Neural crest cell (in vitro differentiated cells): ENCODE results near the gene ADARB1. TPM values are rescaled to one million over a fixed set of nuclear protein-coding genes. Genes with fewer than 3 reads are reported as not detected.
A peak's percentile ranks its signal among the peaks of the same experiment; 100 is the strongest.

Source experiments
- DNase-seq: peaks from one replicate; pipeline ENCODE4 v3.0.0; 2021; ENCODE audit warnings: low read depth, mixed read lengths, low spot score
- H3K27ac Mint-ChIP-seq: one replicate; pipeline ENCODE4 v1.8.0; 2021; ENCODE audit warnings: mild to moderate bottlenecking, mixed read lengths; ENCODE audit not compliant: unreplicated experiment
- H3K27me3 Mint-ChIP-seq: 2 replicates; pipeline ENCODE4 v1.8.0; 2021; ENCODE audit warnings: low read depth, mild to moderate bottlenecking, mixed read lengths
- H3K36me3 Mint-ChIP-seq: 2 replicates; pipeline ENCODE4 v1.8.0; 2021; ENCODE audit warnings: low read depth, mild to moderate bottlenecking, mixed read lengths
- H3K4me1 Mint-ChIP-seq: 2 replicates; pipeline ENCODE4 v1.8.0; 2021; ENCODE audit warnings: mixed read lengths
- H3K4me3 Mint-ChIP-seq: one replicate; pipeline ENCODE4 v1.8.0; 2021; ENCODE audit warnings: mild to moderate bottlenecking, mixed read lengths
- H3K9me3 Mint-ChIP-seq: 2 replicates; pipeline ENCODE4 v1.8.0; 2021; ENCODE audit warnings: mixed read lengths
- CTCF ChIP-seq: fragments of 200-600 bp; sonication (generic); conservative IDR thresholded peaks from 2 replicates; pipeline ENCODE4 v1.5.0; 2021; ENCODE audit warnings: antibody characterized with exemption, mild to moderate bottlenecking
- total RNA-seq: library from RNA; stranded (reverse); gene quantifications from 2 replicates; pipeline ENCODE4 v1.2.1, GENCODE V29; 2021

The ADARB1 gene
- total RNA-seq, 1 donor from 2014 or later = 21.0 TPM

DNA sequence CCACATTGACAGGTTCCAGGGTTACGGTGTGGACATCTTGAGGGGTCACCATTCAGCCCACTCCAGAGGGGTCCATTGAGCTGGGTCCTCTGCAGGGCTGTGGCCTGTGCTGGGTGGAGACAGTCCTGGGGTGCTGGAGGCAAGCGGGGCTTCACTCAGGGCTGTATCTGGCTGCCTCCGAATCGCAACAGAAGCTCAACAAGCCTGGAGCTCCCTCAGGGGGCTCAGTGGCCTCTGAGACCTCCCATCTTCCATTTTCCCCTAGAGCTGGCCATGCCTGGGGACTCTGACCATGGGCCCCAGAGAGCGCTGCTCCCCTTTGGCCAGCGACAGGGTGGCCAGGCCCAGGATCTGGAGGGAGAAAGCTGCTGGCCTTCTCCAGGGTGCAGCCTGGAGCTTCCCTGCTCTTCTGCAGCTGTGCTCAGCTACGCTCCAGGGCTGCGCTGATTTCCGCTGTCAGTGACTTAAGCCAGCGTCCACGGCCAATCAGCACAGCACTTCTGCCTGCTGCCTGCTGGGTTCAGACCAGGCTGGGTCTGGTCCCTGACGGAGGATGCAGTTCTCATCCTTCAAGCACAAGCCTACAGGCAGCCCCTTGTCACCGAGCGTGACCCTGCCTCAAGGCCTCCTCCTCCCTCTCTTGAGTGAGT is 45.0 kb upstream of the ADARB1 start:
- H3K36me3 Mint-ChIP-seq = peaks cover 5% of the 10 kb centered on the region
- peaks cover 4% of the 10 kb centered on the region for H3K9me3 Mint-ChIP-seq
- no peak for TF ChIP-seq CTCF
- peaks cover 66% of the 10 kb centered on the region for H3K27me3 Mint-ChIP-seq
- peak; percentile 50 for DNase-seq
- peak overlapping the region; percentile 29 for H3K27ac Mint-ChIP-seq
- H3K4me3 Mint-ChIP-seq = no peak overlapping the region
- H3K4me1 Mint-ChIP-seq = peaks cover 31% of the 10 kb centered on the region

- DNase-seq = no peak
- Mint-ChIP-seq H3K27ac (no peak overlapping the region), H3K4me1 (peaks cover 31% of the 10 kb centered on the region), H3K9me3 (peaks cover under 1% of the 10 kb centered on the region), H3K27me3 (peaks cover 60% of the 10 kb centered on the region), H3K4me3 (no peak overlapping the region), H3K36me3 (peaks cover 1% of the 10 kb centered on the region)
- TF ChIP-seq CTCF = no peak
Observed at GRCh38 chr21:45029948-45030681, 44.3 kb upstream of the ADARB1 start.

- Mint-ChIP-seq H3K36me3 (peaks cover 4% of the 10 kb centered on the region), H3K4me1 (peaks cover 31% of the 10 kb centered on the region), H3K27ac (peak overlapping the region; percentile 54), H3K4me3 (no peak overlapping the region), H3K9me3 (peaks cover 2% of the 10 kb centered on the region), H3K27me3 (peaks cover 57% of the 10 kb centered on the region)
- no peak for DNase-seq
- no peak for TF ChIP-seq CTCF
Observed at GRCh38 chr21:45030682-45031570, 43.5 kb upstream of the ADARB1 start.

GRCh38 chr21:45031571-45032191 is 42.7 kb upstream of the ADARB1 start:
- TF ChIP-seq CTCF = no peak
- H3K27ac Mint-ChIP-seq = no peak overlapping the region
- peaks cover 50% of the 10 kb centered on the region for H3K27me3 Mint-ChIP-seq
- peaks cover 3% of the 10 kb centered on the region for H3K9me3 Mint-ChIP-seq
- no peak for DNase-seq
- peaks cover 28% of the 10 kb centered on the region for H3K4me1 Mint-ChIP-seq
- no peak overlapping the region for H3K4me3 Mint-ChIP-seq
- H3K36me3 Mint-ChIP-seq = peaks cover 4% of the 10 kb centered on the region

DNA sequence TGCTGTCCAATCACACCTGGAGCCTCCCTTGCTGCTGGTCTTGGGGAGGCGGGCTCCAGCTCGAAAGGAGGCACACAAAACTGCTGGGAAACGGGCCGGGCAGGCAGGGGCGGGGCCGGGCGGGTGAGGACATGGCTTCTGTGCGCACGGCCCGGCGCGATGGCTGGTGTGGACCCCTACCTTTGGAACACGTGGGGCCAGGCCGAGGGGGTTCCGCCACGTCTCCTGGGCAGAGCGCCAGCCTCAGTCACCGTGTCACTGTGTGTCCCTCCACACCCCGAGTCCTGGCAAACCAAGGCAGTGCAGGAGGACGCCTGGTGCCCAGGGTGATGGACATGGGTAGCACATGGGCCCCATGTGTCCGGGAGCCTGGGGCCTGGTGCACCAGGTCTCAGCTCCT is 42.0 kb upstream of the ADARB1 start:
- peaks cover 22% of the 10 kb centered on the region for H3K4me1 Mint-ChIP-seq
- no peak for DNase-seq
- peaks cover 45% of the 10 kb centered on the region for H3K27me3 Mint-ChIP-seq
- H3K27ac Mint-ChIP-seq = no peak overlapping the region
- no peak overlapping the region for H3K4me3 Mint-ChIP-seq
- H3K36me3 Mint-ChIP-seq = peaks cover 4% of the 10 kb centered on the region
- peaks cover 7% of the 10 kb centered on the region for H3K9me3 Mint-ChIP-seq
- TF ChIP-seq CTCF = no peak
